Measurements from ENCODE around the gene COPS7A. TPM values are rescaled to one million over a fixed set of nuclear protein-coding genes. Genes with fewer than 3 reads are reported as not detected.

Gene COPS7A
- total and polyA plus RNA-seq, 9 of the 15 experiments (the other 6 are each of a cell fraction or from before 2014, with no cell fraction given): 12.7 to 36.0 (median 24.3) TPM

- no peak for TF ChIP-seq CREB3L1 (IDR thresholded peaks at IDR 0.05; ENCODE audit: borderline replicate concordance, low read depth)
- TF ChIP-seq, protein P1, sequence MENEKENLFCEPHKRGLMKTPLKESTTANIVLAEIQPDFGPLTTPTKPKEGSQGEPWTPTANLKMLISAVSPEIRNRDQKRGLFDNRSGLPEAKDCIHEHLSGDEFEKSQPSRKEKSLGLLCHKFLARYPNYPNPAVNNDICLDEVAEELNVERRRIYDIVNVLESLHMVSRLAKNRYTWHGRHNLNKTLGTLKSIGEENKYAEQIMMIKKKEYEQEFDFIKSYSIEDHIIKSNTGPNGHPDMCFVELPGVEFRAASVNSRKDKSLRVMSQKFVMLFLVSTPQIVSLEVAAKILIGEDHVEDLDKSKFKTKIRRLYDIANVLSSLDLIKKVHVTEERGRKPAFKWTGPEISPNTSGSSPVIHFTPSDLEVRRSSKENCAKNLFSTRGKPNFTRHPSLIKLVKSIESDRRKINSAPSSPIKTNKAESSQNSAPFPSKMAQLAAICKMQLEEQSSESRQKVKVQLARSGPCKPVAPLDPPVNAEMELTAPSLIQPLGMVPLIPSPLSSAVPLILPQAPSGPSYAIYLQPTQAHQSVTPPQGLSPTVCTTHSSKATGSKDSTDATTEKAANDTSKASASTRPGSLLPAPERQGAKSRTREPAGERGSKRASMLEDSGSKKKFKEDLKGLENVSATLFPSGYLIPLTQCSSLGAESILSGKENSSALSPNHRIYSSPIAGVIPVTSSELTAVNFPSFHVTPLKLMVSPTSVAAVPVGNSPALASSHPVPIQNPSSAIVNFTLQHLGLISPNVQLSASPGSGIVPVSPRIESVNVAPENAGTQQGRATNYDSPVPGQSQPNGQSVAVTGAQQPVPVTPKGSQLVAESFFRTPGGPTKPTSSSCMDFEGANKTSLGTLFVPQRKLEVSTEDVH (IDR thresholded peaks at IDR 0.05; ENCODE audit: low read depth, partially characterized antibody): no peak
- TF ChIP-seq THRB (CRISPR knock-in tag; conservative IDR thresholded peaks at IDR 0.05): no peak
- no peak for TF ChIP-seq SAP30 (IDR thresholded peaks at IDR 0.05; ENCODE audit: borderline replicate concordance, insufficient read depth, low read depth, low read length, poor library complexity, severe bottlenecking)
- no peak for TF ChIP-seq TAF9B (IDR thresholded peaks at IDR 0.05; ENCODE audit: partially characterized antibody)
- TF ChIP-seq ZZZ3 (IDR thresholded peaks at IDR 0.05): no peak
- TF ChIP-seq KLF10 (CRISPR knock-in tag; IDR thresholded peaks at IDR 0.05): no peak
- TF ChIP-seq HDAC2 (IDR thresholded peaks at IDR 0.05): peak; percentile 52; the same call in 1 of the 2 replicates
- no peak for TF ChIP-seq FOXJ3 (CRISPR knock-in tag; IDR thresholded peaks at IDR 0.05)
- TF ChIP-seq CREM (IDR thresholded peaks at IDR 0.05; ENCODE audit: low read depth): no peak; the same call in 1 of the 2 replicates
- peak; percentile 33; the same call in 1 of the 2 replicates for TF ChIP-seq EP300 (IDR thresholded peaks at IDR 0.05; ENCODE audit: low read length)
- TF ChIP-seq, protein P2, sequence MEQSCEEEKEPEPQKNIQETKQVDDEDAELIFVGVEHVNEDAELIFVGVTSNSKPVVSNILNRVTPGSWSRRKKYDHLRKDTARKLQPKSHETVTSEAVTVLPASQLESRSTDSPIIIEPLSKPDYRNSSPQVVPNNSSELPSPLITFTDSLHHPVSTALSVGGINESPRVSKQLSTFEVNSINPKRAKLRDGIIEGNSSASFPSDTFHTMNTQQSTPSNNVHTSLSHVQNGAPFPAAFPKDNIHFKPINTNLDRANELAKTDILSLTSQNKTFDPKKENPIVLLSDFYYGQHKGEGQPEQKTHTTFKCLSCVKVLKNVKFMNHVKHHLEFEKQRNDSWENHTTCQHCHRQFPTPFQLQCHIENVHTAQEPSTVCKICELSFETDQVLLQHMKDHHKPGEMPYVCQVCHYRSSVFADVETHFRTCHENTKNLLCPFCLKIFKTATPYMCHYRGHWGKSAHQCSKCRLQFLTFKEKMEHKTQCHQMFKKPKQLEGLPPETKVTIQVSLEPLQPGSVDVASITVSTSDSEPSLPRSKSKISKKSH (CRISPR knock-in tag; IDR thresholded peaks at IDR 0.05): no peak
- TF ChIP-seq HSF4 (CRISPR knock-in tag; IDR thresholded peaks at IDR 0.05; ENCODE audit: borderline replicate concordance): no peak
- TF ChIP-seq, protein P3, sequence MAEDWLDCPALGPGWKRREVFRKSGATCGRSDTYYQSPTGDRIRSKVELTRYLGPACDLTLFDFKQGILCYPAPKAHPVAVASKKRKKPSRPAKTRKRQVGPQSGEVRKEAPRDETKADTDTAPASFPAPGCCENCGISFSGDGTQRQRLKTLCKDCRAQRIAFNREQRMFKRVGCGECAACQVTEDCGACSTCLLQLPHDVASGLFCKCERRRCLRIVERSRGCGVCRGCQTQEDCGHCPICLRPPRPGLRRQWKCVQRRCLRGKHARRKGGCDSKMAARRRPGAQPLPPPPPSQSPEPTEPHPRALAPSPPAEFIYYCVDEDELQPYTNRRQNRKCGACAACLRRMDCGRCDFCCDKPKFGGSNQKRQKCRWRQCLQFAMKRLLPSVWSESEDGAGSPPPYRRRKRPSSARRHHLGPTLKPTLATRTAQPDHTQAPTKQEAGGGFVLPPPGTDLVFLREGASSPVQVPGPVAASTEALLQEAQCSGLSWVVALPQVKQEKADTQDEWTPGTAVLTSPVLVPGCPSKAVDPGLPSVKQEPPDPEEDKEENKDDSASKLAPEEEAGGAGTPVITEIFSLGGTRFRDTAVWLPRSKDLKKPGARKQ (CRISPR knock-in tag; IDR thresholded peaks at IDR 0.05): no peak
- no peak for TF ChIP-seq GMEB1 (CRISPR knock-in tag; IDR thresholded peaks at IDR 0.05)
- no peak for TF ChIP-seq ZNF785 (CRISPR knock-in tag; IDR thresholded peaks at IDR 0.05)
Measured at GRCh38 chr12:6764011-6764828, 40.4 kb downstream of the COPS7A start (continued).

Data from K562 (cell line).